SU-DHL-6 (cell line): ENCODE measurements around the gene GRAP.
A peak's percentile ranks its signal among the peaks of the same experiment; 100 is the strongest.

Experiments
- H2AFZ ChIP-seq: fragments of 200-600 bp; sonication (generic); 2 replicates; pipeline ENCODE4 v1.6.1; 2014; ENCODE audit warnings: low read depth, mild to moderate bottlenecking, moderate library complexity, mixed read lengths, antibody characterized with exemption, low read length; ENCODE audit not compliant: severe bottlenecking
- H3F3A ChIP-seq: fragments of 200-600 bp; shearing (Covaris generic); 2 replicates; pipeline ENCODE4 v1.6.0; 2016; ENCODE audit warnings: antibody characterized with exemption, mild to moderate bottlenecking; ENCODE audit not compliant: insufficient read depth
- H3K27ac ChIP-seq: fragments of 200-600 bp; sonication (generic); 2 replicates; pipeline ENCODE4 v1.5.1; 2016; ENCODE audit warnings: low read depth, mild to moderate bottlenecking, low read length, moderate library complexity, mixed read lengths
- H3K27me3 ChIP-seq: fragments of 200-600 bp; sonication (generic), shearing (Covaris generic); 2 replicates; pipeline ENCODE4 v1.6.0; 2014; ENCODE audit warnings: mild to moderate bottlenecking, low read length
- H3K36me3 ChIP-seq: fragments of 200-600 bp; sonication (generic); 2 replicates; pipeline ENCODE4 v1.6.1; 2014; ENCODE audit warnings: mild to moderate bottlenecking, low read length, mixed read lengths
- H3K4me2 ChIP-seq: fragments of 300-600, 200-600 bp; shearing (Covaris generic), sonication (generic); 2 replicates; pipeline ENCODE4 v1.6.0; 2014; ENCODE audit warnings: low read length, low read depth, mild to moderate bottlenecking; ENCODE audit not compliant: poor library complexity, severe bottlenecking
- H3K4me3 ChIP-seq: fragments of 200-600 bp; sonication (generic); 2 replicates; pipeline ENCODE4 v1.5.1; 2014; ENCODE audit warnings: antibody characterized with exemption, low read length, mild to moderate bottlenecking, mixed read lengths; ENCODE audit not compliant: insufficient read depth, poor library complexity, severe bottlenecking
- H3K79me2 ChIP-seq: fragments of 200-600 bp; sonication (generic); 2 replicates; pipeline ENCODE4 v1.6.1; 2014; ENCODE audit warnings: mild to moderate bottlenecking, low read length, moderate library complexity; ENCODE audit not compliant: insufficient read depth
- H3K9ac ChIP-seq: fragments of 200-600 bp; sonication (generic); 2 replicates; pipeline ENCODE4 v1.7.0; 2014; ENCODE audit warnings: mild to moderate bottlenecking, low read length
- H3K9me2 ChIP-seq: fragments of 200-600 bp; sonication (generic); replicated peaks from 2 replicates; pipeline ENCODE4 v1.6.1; 2014; ENCODE audit warnings: low read length; ENCODE audit not compliant: insufficient read depth
- H3K9me3 ChIP-seq: fragments of 200-600 bp; sonication (generic); 2 replicates; pipeline ENCODE4 v1.6.1; 2014; ENCODE audit warnings: low read length, mixed read lengths; ENCODE audit not compliant: insufficient read depth
- H4K20me1 ChIP-seq: fragments of 200-600 bp; sonication (generic); 2 replicates; pipeline ENCODE4 v1.6.1; 2014; ENCODE audit warnings: low read depth, mild to moderate bottlenecking, antibody characterized with exemption, low read length, moderate library complexity, mixed read lengths
- CTCF ChIP-seq: fragments of 200-600 bp; sonication (generic); IDR thresholded peaks from one replicate; pipeline ENCODE4 v1.5.1; 2017; ENCODE audit warnings: antibody characterized with exemption, mild to moderate bottlenecking, low read length, moderate library complexity; ENCODE audit not compliant: insufficient read depth, poor library complexity, severe bottlenecking
- EZH2phosphoT487 ChIP-seq: fragments of 200-600 bp; sonication (generic), shearing (Covaris generic); conservative IDR thresholded peaks from 2 replicates; pipeline ENCODE4 v1.6.1; 2018; ENCODE audit warnings: mild to moderate bottlenecking, antibody characterized with exemption, low read length, moderate library complexity, mixed read lengths

Gene GRAP

DNA sequence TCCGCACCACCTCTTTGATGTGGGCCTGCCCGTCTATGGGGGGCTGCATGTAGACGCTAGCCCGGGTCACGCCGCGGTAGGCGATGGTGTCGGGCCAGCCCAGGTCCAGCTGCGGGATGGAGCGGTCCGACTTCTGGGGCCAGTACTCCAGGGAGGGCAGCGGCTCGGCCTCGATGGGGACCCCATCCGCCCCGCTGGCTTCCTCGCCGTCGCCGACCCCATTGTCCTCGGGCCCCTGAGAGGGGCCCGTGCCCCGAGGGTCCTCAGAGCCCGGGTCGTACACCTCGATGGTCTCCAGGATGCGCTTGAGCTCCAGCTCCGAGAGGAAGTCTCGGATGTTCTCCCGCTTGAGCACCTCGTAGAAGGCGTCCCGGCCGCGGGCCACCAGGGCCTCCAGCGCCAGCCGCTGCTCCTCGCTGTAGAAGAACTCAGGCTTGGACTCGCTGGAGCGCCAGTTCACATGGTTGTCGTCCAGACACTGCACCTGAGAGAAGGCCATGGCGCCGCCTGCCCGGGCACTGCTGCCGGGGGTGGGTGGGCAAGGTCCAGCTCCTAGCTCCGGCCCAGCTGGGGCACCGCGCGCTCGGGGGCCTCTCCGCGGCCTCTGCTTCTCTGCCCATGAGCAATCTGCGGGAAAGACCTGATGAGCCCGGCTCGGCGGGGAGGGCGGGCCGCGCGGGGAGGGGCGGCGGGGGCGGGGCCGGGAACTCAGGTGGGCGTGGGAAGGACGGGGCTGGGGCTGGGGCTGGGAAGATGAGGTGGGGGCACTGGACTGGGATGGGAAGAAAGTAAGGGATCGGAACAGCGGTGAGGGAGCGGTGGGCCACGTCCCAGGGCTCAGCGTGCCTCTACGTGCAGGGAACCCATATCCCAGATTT lies 43.0 kb downstream of the GRAP start:
- peak overlapping the region; percentile 65 for H3K27ac ChIP-seq
- peak overlapping the region; percentile 97 for H3K4me3 ChIP-seq
- H3K9ac ChIP-seq, result peak overlapping the region; percentile 89
- no peak for TF ChIP-seq CTCF
- no peak for TF ChIP-seq EZH2phosphoT487
- no peaks in the 10 kb centered on the region for H3K9me2 ChIP-seq
- H3K4me2 ChIP-seq, result peak overlapping the region; percentile 82
- no peak overlapping the region for H2AFZ ChIP-seq
- H3F3A ChIP-seq, result peaks cover 9% of the 10 kb centered on the region; the same call in 1 of the 2 replicates
- no peaks in the 10 kb centered on the region for H3K36me3 ChIP-seq
- H4K20me1 ChIP-seq, result no peaks in the 10 kb centered on the region
- H3K27me3 ChIP-seq, result no peaks in the 10 kb centered on the region
- peaks cover 19% of the 10 kb centered on the region; the same call in 1 of the 2 replicates for H3K79me2 ChIP-seq
- no peaks in the 10 kb centered on the region for H3K9me3 ChIP-seq

- no peak for TF ChIP-seq CTCF
- TF ChIP-seq EZH2phosphoT487, result no peak
- H3K79me2 ChIP-seq, result peaks cover 20% of the 10 kb centered on the region; the same call in 1 of the 2 replicates
- H3K27me3 ChIP-seq, result no peaks in the 10 kb centered on the region
- no peaks in the 10 kb centered on the region for H3K36me3 ChIP-seq
- no peaks in the 10 kb centered on the region for H3K9me2 ChIP-seq
- H3K4me2 ChIP-seq, result peak overlapping the region; percentile 82
- H3K27ac ChIP-seq, result no peak overlapping the region
- no peak overlapping the region for H2AFZ ChIP-seq
- H3K4me3 ChIP-seq, result peak overlapping the region; percentile 97
- H3K9ac ChIP-seq, result peak overlapping the region; percentile 89; the same call in 1 of the 2 replicates
- no peaks in the 10 kb centered on the region for H3K9me3 ChIP-seq
- no peaks in the 10 kb centered on the region for H4K20me1 ChIP-seq
- peaks cover 9% of the 10 kb centered on the region; the same call in 1 of the 2 replicates for H3F3A ChIP-seq
These were observed 43.8 kb downstream of the GRAP start for GRCh38 chr17:19002805-19003542.

DNA sequence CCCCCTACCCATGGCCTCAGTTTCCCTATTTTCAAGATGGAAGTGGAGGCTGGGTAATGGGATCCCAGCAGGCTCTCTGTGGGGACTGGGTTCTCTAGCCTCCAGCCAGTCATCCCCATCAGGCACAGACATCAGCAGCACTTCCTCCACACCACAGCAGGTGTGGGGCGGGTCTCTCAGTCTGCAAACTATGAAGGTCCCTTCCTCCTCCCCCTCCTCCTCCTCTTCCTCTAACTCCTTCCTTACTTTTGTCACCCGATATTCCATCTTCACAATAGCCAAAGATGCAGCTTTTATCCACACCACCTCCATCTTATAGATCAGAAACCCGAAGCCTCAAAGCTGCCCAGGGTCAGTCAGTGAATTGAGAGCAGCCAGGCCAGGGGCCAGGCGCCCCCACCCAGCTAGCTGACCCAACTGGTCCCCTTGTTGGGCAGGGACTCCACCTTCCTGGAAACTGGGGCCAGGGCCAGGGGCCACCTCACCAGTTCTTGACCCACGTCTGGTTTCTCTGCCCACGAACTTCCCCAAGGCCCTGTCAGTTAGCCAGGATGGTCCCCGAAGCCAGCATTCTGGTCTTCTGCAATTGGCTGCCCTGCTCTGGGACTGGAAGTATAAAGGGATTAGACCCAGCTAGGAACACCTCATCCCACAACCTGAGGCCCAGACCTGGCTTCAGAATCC lies 44.7 kb downstream of the GRAP start:
- H2AFZ ChIP-seq, result no peak overlapping the region
- H3K9ac ChIP-seq, result peak overlapping the region; percentile 5; the same call in 1 of the 2 replicates
- TF ChIP-seq CTCF (no peak), EZH2phosphoT487 (no peak)
- H3K27me3 ChIP-seq, result no peaks in the 10 kb centered on the region
- H4K20me1 ChIP-seq, result no peaks in the 10 kb centered on the region
- H3K79me2 ChIP-seq, result peaks cover 30% of the 10 kb centered on the region
- no peak overlapping the region for H3K4me3 ChIP-seq
- H3K36me3 ChIP-seq, result no peaks in the 10 kb centered on the region
- H3K9me2 ChIP-seq, result no peaks in the 10 kb centered on the region
- no peaks in the 10 kb centered on the region for H3K9me3 ChIP-seq
- peak overlapping the region; percentile 82 for H3K4me2 ChIP-seq
- peaks cover 9% of the 10 kb centered on the region; the same call in 1 of the 2 replicates for H3F3A ChIP-seq
- no peak overlapping the region for H3K27ac ChIP-seq
